Naive B cell (primary cell): ENCODE measurements around the gene ERGIC1. TPM values are rescaled to one million over a fixed set of nuclear protein-coding genes. Genes with fewer than 3 reads are reported as not detected.

ENCODE experiments used
- ATAC-seq, 2 donors: fragments of 150-1000 bp; cut with Tn5 transposase; 2 replicates each; pipeline ENCODE4 v1.10.0; 2021; ENCODE audit warnings: low read depth in 2 of 2, mild to moderate bottlenecking in 2 of 2, moderate library complexity in 2 of 2
- DNase-seq: peaks from one replicate; pipeline ENCODE4 v3.0.0; 2022
- H3K27ac Mint-ChIP-seq, 6 donors: one replicate each; pipeline ENCODE4 v1.8.0; 2020 to 2022; ENCODE audit warnings: mild to moderate bottlenecking in 6 of 6, mixed read lengths in 6 of 6, moderate library complexity in 5 of 6, inconsistent platforms in 2 of 6
- H3K27me3 Mint-ChIP-seq, 3 donors: one replicate each; pipeline ENCODE4 v1.8.0; 2021 to 2022; ENCODE audit warnings: mixed read lengths in 3 of 3, mild to moderate bottlenecking in 1 of 3
- H3K36me3 Mint-ChIP-seq, 2 donors: one replicate each; pipeline ENCODE4 v1.8.0; 2020 to 2022; ENCODE audit warnings: mixed read lengths in 2 of 2, inconsistent platforms in 1 of 2, mild to moderate bottlenecking in 1 of 2
- H3K4me1 Mint-ChIP-seq, 3 donors: one replicate each; pipeline ENCODE4 v1.8.0; 2020 to 2022; ENCODE audit warnings: mixed read lengths in 3 of 3, inconsistent platforms in 1 of 3, mild to moderate bottlenecking in 1 of 3, moderate library complexity in 1 of 3
- H3K4me3 Mint-ChIP-seq, 8 donors: one replicate each; pipeline ENCODE4 v1.8.0; 2020 to 2022; ENCODE audit warnings: mild to moderate bottlenecking in 8 of 8, mixed read lengths in 8 of 8, moderate library complexity in 8 of 8, inconsistent platforms in 2 of 8
- H3K9me3 Mint-ChIP-seq, 7 donors: one replicate each; pipeline ENCODE4 v1.8.0; 2020 to 2022; ENCODE audit warnings: mixed read lengths in 7 of 7, mild to moderate bottlenecking in 5 of 7, inconsistent platforms in 2 of 7, moderate library complexity in 1 of 7
- polyA plus RNA-seq, 6 donors: library from polyadenylated mRNA; unstranded; fragments of 300-500 nt; fragmentation: Illumina TruSeq; gene quantifications; one replicate each; pipeline ENCODE4 v1.2.3, GENCODE V29; 2021; ENCODE audit warnings: low read depth in 6 of 6

ERGIC1 gene
- polyA plus RNA-seq, 6 donors from 2014 or later = 53.2 to 86.1 (median 64.4) TPM

- Mint-ChIP-seq H3K4me3 (no peak overlapping the region), H3K27me3 (no peaks in the 10 kb centered on the region), H3K36me3 (peaks cover 8 to 11% of the 10 kb centered on the region in 2 donors), H3K27ac (peak overlapping the region in 3 of 6 donors; percentile 19 to 88 (median 76)), H3K4me1 (peaks cover 31 to 52% (median 36%) of the 10 kb centered on the region in 3 donors), H3K9me3 (no peaks in the 10 kb centered on the region)
- DNase-seq (no peak), ATAC-seq (no peak)
Measured at GRCh38 chr5:172878585-172878932, 44.5 kb downstream of the ERGIC1 start.

GRCh38 chr5:172878933-172879752 lies 45.1 kb downstream of the ERGIC1 start:
- H3K4me1 Mint-ChIP-seq = peaks cover 27 to 57% (median 39%) of the 10 kb centered on the region in 3 donors
- H3K4me3 Mint-ChIP-seq = no peak overlapping the region
- no peaks in the 10 kb centered on the region for H3K27me3 Mint-ChIP-seq
- peak overlapping the region in 4 of 6 donors; percentile 19 to 88 (median 42) for H3K27ac Mint-ChIP-seq
- ATAC-seq = no peak
- no peaks in the 10 kb centered on the region for H3K9me3 Mint-ChIP-seq
- peaks cover 10 to 11% of the 10 kb centered on the region in 2 donors for H3K36me3 Mint-ChIP-seq
- no peak for DNase-seq

GRCh38 chr5:172881691-172882370 lies 47.8 kb downstream of the ERGIC1 start:
- Mint-ChIP-seq H3K4me1 (peaks cover 32 to 64% (median 43%) of the 10 kb centered on the region in 3 donors), H3K27ac (peak overlapping the region; percentile 27 to 96 (median 86)), H3K9me3 (no peaks in the 10 kb centered on the region), H3K4me3 (peak overlapping the region in 1 of 8 donors; percentile 37), H3K36me3 (peaks cover 11 to 19% of the 10 kb centered on the region in 2 donors), H3K27me3 (no peaks in the 10 kb centered on the region)
- no peak for DNase-seq
- peak; percentile 43 to 46 for ATAC-seq

- H3K27me3 Mint-ChIP-seq = no peaks in the 10 kb centered on the region
- peak overlapping the region; percentile 6 to 88 (median 65) for H3K27ac Mint-ChIP-seq
- no peak overlapping the region for H3K4me3 Mint-ChIP-seq
- H3K4me1 Mint-ChIP-seq = peaks cover 27 to 58% (median 39%) of the 10 kb centered on the region in 3 donors
- no peak for DNase-seq
- H3K36me3 Mint-ChIP-seq = peaks cover 11 to 19% of the 10 kb centered on the region in 2 donors
- H3K9me3 Mint-ChIP-seq = no peaks in the 10 kb centered on the region
- no peak for ATAC-seq
Measured at GRCh38 chr5:172883066-172883465, 49.0 kb downstream of the ERGIC1 start.

- Mint-ChIP-seq H3K27ac (peak overlapping the region in 5 of 6 donors; percentile 74 to 97 (median 85)), H3K36me3 (peaks cover 11 to 26% of the 10 kb centered on the region in 2 donors)
Measured at GRCh38 chr5:172885597-172886340, 51.7 kb downstream of the ERGIC1 start.

GRCh38 chr5:172886476-172886875 lies 52.4 kb downstream of the ERGIC1 start:
- H3K36me3 Mint-ChIP-seq = peaks cover 10 to 26% of the 10 kb centered on the region in 2 donors
- H3K27me3 Mint-ChIP-seq = no peaks in the 10 kb centered on the region
- no peaks in the 10 kb centered on the region for H3K9me3 Mint-ChIP-seq
- H3K4me1 Mint-ChIP-seq = peaks cover 27 to 59% (median 33%) of the 10 kb centered on the region in 3 donors
- H3K4me3 Mint-ChIP-seq = no peak overlapping the region
- ATAC-seq (no peak), DNase-seq (no peak)
- peak overlapping the region in 5 of 6 donors; percentile 54 to 85 (median 71) for H3K27ac Mint-ChIP-seq

More at GRCh38 chr5:172885597-172886340, 51.7 kb downstream of the ERGIC1 start:
- Mint-ChIP-seq H3K4me1 (peaks cover 30 to 62% (median 34%) of the 10 kb centered on the region in 3 donors), H3K4me3 (no peak overlapping the region), H3K9me3 (no peaks in the 10 kb centered on the region), H3K27me3 (no peaks in the 10 kb centered on the region)
- DNase-seq (no peak), ATAC-seq (no peak)

GRCh38 chr5:172886974-172887501 lies 53.0 kb downstream of the ERGIC1 start:
- ATAC-seq (no peak), DNase-seq (no peak)
- peaks cover 22 to 53% (median 27%) of the 10 kb centered on the region in 3 donors for H3K4me1 Mint-ChIP-seq
- peak overlapping the region in 5 of 6 donors; percentile 69 to 93 (median 77) for H3K27ac Mint-ChIP-seq
- H3K9me3 Mint-ChIP-seq = no peaks in the 10 kb centered on the region
- H3K36me3 Mint-ChIP-seq = peaks cover 5 to 26% of the 10 kb centered on the region in 2 donors
- no peaks in the 10 kb centered on the region for H3K27me3 Mint-ChIP-seq
- no peak overlapping the region for H3K4me3 Mint-ChIP-seq

GRCh38 chr5:172887692-172888091 lies 53.6 kb downstream of the ERGIC1 start:
- H3K27me3 Mint-ChIP-seq = no peaks in the 10 kb centered on the region
- DNase-seq = no peak
- ATAC-seq = no peak
- H3K4me3 Mint-ChIP-seq = no peak overlapping the region
- no peaks in the 10 kb centered on the region for H3K9me3 Mint-ChIP-seq
- peaks cover 17 to 47% (median 21%) of the 10 kb centered on the region in 3 donors for H3K4me1 Mint-ChIP-seq
- peaks cover 5 to 26% of the 10 kb centered on the region in 2 donors for H3K36me3 Mint-ChIP-seq
- H3K27ac Mint-ChIP-seq = peak overlapping the region in 4 of 6 donors; percentile 65 to 93 (median 84)

GRCh38 chr5:172890659-172891058 lies 56.6 kb downstream of the ERGIC1 start:
- peaks cover 8 to 21% (median 18%) of the 10 kb centered on the region in 3 donors for H3K4me1 Mint-ChIP-seq
- DNase-seq (no peak), ATAC-seq (no peak)
- peaks cover 0 to 15% of the 10 kb centered on the region in 2 donors for H3K36me3 Mint-ChIP-seq
- no peaks in the 10 kb centered on the region for H3K9me3 Mint-ChIP-seq
- H3K27ac Mint-ChIP-seq = peak overlapping the region in 3 of 6 donors; percentile 11 to 79 (median 27)
- H3K27me3 Mint-ChIP-seq = no peaks in the 10 kb centered on the region
- no peak overlapping the region for H3K4me3 Mint-ChIP-seq

GRCh38 chr5:172891716-172892421 lies 57.8 kb downstream of the ERGIC1 start:
- Mint-ChIP-seq H3K27me3 (no peaks in the 10 kb centered on the region), H3K36me3 (peaks cover 0 to 11% of the 10 kb centered on the region in 2 donors), H3K9me3 (no peaks in the 10 kb centered on the region), H3K4me1 (peaks cover 4 to 12% (median 12%) of the 10 kb centered on the region in 3 donors), H3K4me3 (no peak overlapping the region), H3K27ac (peak overlapping the region; percentile 47 to 83 (median 74))
- no peak for DNase-seq
- no peak for ATAC-seq

- Mint-ChIP-seq H3K36me3 (peaks cover under 1 to 14% of the 10 kb centered on the region in 2 donors), H3K27ac (peak overlapping the region; percentile 41 to 72 (median 54)), H3K27me3 (no peaks in the 10 kb centered on the region), H3K9me3 (no peaks in the 10 kb centered on the region), H3K4me3 (no peak overlapping the region), H3K4me1 (peaks cover under 1 to 10% (median 6%) of the 10 kb centered on the region in 3 donors)
- DNase-seq (no peak), ATAC-seq (no peak)
Measured at GRCh38 chr5:172892713-172893112, 58.7 kb downstream of the ERGIC1 start.

- peak overlapping the region in 5 of 6 donors; percentile 33 to 91 (median 59) for H3K27ac Mint-ChIP-seq
- H3K9me3 Mint-ChIP-seq = no peaks in the 10 kb centered on the region
- no peaks in the 10 kb centered on the region for H3K27me3 Mint-ChIP-seq
- peaks cover 9 to 19% of the 10 kb centered on the region in 2 donors for H3K36me3 Mint-ChIP-seq
- no peak for DNase-seq
- H3K4me3 Mint-ChIP-seq = no peak overlapping the region
- no peak for ATAC-seq
- peaks cover 0 to 8% (median 0%) of the 10 kb centered on the region in 3 donors for H3K4me1 Mint-ChIP-seq
Measured at GRCh38 chr5:172894767-172895388, 60.8 kb downstream of the ERGIC1 start.
